Stimulated activated CD4-positive, alpha-beta T cell treated with anti-CD3 and anti-CD28 coated beads, TNF-alpha, amount 100 ng/mL, for 1 hour (primary cell): ENCODE data around the gene FBXW2.

ENCODE experiments used
- DNase-seq, 3 donors: peaks; one replicate each; pipeline ENCODE4 v3.0.0-alpha.2; 2020; ENCODE audit warnings: low read depth in 3 of 3, low spot score in 1 of 3

The FBXW2 gene

DNA sequence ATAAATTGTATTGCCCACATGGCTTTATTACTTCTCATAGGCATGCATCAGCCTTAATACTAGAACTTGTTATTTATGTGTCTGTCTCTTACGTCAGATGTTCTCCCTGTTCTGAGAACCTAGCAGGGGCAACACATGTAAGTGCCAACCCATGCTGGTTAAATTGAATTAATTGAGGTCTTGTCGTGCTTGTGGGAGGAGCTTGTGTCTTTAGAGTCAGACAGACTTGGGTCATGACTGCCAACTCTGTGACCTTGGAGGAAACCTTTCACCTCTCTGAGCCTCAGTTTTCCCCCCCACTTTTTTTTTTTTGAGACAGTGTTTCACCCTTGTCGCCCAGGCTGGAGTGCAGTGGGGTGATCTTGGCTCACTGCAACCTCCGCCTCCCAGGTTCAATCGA is 76.7 kb downstream of the FBXW2 start:
- DNase-seq = no peak

DNA sequence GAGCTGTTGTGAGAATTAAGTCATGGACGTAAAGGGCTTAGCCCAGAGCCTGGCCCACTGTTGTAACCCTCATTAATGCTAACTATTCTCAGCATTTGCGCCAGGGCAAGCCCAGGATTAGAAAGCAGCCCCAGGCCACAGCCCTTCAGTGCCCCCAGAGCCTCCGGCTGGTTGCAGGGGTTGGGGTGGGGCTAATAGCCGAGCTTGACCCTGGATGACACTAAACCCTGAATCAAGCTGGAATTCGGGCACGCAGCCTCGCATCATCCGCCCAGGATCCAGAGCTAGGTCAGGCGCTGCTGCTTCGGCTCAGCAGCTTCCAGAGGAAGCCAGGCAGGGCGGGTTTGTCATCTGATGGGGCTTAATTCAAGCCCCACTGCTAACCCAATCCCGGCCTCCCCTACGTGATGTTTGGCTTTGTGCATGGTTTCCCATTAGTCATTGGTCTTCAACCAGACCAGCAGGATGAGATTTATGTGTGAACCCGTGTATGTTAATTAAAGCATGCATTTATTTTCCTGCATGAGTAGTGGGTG is 77.8 kb downstream of the FBXW2 start:
- no peak for DNase-seq

DNA sequence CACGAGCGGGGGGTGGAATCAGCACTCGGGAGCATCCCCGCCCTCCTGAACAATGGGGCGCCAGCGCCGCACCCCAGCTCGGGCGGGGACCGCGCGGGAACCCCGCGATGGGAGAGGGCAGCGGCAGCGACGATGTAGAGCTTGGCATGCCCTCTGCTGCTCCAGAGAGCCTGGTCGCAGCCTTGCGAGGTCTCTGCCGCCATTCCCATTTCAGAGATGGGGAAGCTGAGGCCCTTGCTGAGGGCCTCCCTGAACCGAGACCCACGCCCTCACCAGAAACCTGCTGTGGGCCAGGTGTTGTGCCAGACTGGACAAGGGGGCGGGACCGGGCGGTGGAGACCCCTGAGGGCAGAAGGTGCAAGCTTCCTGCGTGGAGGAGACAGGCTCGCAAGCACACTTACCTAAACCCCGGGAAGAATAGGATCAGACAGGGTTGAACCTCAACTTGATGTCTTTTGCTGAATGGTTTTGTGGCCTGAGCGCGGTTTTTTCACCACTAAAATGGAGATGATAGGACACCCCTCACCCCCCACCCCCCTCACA is 78.3 kb downstream of the FBXW2 start:
- no peak for DNase-seq

DNA sequence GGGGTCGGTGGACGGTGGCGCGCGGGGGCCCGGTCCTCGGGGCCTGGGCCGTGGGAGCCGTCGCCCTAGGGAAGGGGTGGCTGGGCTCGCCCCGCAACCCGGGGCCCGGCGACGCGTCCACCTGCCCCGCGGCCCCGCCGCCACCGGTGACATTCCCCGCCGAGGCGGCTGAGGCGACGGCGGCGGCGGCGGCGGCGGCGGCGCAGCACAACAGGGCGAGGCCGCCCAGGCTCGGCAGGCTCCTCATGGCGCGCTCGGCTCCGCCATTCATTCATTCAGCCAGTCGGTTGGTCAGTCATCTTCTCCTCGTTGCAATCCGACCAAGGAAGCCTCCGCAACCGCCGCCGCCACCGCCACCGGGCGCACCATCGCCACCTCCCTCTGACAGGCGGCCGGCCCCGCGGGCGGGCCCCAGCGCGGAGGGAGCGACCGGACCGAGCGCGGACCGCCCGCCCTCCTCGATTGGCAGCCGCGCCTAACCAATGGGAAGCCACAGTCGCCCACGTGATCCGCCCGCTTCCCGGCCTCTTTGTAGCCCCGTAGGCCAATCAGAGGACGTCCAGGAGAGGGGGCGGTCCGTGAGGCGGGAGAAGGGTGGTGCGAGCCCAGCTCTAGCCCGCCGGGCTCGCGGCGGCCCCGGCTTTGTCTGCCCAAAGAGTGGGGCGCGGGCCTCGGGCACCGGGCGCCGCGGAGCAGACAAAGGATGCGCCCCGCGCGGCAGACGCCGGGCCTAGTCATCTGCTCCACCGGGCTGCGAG is 78.9 kb downstream of the FBXW2 start, which contains the start of gene MEGF9:
TSS of gene MEGF9 (minus strand) at position 383 of the 758 bp plus-strand sequence. CDS start at position 271, 112 bp downstream.
- peak; percentile 82 to 92 (median 89) for DNase-seq

DNA sequence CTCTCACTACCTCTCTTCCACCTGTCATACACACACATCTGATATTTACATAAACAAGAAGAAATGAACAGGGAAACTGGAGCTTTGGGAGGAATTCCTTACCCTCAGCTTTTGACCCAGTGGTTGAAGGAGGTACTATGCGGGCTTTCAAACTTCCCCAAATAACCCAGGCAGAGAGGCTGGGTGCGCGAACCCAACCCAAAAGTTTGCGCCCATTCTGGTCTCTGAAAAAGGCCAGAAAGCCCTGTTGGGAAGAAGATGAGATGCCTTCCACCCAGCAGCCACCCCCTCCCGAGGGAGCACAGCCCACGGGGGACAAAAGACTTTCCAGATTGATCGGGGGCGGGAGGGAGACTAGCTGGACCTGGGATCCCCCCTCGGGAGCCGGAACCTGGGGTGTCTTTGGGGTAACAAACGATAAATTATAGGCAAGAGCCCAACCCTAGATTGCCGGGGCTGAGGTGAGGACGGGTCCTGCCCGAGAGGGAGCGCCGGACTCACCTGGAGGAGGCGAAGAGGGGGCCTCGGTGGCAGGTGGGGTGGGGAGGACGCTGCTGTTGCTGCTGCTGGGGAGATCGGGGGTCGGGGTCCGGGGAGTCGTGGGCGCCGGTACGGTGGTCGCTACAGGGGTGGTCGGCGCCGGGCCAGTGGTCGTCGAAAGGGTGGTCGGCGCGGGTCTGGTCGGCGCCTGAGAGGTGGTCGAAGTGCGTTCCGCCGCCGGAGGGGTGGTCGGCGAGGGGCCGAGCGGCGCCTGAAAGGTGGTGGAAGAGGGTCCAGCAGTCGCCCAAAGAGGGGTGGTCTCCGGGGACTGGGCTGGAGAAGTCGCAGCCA is 79.7 kb downstream of the FBXW2 start:
- DNase-seq = no peak

DNA sequence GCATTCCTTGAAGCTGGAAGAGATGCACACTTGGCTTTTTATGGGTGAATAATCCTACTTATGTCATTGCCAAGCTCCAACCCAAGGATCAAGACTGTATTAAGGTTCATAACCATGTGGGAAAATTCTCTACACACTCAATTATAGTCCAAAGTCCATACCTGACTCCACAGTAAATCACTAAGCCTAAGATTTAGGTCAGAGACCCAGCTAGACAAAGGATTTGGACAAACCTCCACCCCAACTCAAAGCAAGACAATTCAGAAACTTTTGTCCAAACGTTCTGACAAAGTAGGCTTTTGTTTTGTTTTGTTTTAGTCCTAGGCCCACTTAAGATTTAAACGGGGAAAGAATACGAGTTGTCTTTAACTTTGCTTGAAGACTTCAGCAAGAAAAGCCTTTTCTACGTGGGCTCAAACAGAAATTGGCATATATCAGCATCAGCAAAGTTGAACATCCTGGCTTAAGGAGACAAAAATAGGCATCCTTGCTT is 80.6 kb downstream of the FBXW2 start:
- no peak for DNase-seq

DNA sequence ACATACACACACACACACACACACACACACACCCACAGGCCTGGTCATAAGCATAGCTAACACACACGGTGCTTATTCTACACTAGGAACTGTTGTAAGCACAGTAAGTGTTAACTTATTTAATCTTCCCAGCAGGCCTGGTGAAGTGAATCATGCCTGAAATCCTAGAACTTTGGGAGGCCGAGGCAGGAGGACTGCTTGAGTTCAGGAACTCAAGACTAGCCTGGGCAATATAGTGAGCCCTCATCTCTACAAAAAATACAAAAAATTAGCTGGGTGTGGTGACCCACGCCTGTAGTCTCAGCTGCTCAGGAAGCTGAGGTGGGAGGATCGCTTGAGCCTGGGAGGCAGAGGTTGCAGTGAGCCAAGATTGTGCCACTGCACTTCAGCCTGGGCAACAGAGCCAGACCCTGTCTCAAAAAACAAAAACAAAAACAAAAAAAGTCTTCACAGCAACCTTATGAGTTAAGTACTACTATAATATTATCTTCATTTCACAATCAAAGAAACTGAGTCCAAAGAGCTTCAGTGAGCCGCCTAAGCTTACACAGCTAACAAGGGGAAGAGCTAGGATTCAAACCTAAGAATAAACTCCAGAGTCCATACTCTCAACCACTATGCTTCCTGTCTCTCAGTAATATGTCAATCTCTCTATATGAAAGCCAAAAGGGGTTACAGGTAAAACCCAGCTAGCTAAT is 81.2 kb downstream of the FBXW2 start:
- DNase-seq = no peak

DNA sequence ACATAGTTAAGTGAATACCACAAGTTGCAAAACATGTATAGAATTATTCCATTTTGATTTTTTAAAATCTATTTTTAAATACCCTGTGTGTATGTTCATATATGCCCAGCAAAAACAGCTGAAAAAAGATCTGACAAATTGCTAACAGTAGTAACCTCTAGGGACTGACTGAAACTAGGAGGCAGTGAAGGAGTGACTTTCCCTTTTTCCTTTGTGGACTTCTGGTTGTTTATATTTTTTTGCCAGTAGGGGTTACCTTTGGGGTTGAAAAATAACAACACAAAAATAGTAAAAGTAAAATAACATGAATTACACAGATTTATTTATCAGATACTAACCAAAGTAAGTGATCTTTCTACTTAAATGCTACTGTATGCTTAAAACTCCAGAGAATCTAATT is 81.9 kb downstream of the FBXW2 start:
- DNase-seq = no peak

DNA sequence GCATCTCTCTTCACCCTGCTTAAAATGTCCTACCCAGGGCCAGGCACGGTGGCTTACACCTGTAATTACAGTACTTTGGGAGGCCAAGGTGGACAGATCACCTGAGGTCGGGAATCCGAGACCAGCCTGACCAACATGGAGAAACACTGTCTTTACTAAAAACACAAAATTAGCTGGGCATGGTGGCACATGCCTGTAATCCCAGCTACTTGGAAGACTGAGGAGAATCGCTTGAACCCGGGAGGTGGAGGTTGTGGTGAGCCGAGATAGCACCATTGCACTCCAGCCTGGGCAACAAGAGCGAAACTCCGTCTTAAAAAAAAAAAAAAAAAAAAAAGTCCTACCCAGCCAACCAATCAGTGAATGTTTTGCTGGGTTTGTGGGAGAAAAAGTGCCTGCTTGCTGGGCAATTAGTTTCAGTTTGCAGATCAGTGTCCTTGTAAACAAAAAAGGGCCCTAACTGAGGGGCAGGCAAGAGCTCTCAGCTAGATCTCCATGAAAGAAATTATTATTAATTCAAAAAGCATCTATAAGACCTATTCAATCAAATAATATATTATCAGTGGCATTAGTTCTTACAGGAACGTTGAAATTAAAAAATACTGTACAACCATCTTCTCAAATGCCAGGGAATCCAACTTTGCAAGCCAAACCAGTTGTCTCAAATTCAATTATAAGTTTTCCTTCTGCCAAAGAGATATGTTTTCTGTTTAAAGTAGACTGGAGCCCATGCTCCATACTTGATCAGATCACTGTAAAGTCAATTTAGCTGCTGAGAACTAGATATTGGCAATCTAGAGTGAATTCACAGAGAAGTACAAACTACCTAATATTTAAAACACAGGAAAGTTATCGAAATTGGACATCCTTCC is 82.9 kb downstream of the FBXW2 start:
- DNase-seq = no peak

DNA sequence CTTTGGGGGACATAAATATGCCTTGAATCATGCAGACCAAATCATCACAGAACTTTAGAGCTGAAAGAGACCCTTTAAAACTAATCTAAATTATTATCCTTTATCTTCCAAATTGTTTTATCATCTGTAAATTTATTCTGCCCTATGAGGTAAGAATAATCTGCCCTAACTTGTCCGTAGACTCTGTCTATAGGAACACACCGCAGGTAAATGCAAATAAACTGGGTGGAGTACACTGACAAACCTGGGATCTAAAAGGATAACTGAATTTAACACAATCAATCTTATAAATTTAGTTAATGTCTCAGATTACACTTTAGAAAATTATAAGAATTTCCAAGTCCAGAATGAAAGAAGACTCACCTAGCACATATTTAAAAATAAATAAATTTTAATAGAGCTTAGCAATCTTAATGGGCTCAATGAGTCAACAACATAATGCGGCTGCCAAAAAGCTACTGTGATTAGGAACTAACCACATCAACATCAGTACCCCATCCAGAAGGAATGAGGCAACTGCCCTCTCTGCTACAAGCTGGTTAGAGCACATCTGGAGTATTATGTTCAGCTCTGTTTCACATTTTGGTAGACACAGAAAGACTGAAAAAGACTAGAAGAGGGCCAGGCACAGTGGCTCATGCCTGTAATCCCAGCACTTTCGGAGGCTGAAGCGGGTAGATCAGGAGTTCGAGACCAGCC is 84.5 kb downstream of the FBXW2 start:
- no peak for DNase-seq

DNA sequence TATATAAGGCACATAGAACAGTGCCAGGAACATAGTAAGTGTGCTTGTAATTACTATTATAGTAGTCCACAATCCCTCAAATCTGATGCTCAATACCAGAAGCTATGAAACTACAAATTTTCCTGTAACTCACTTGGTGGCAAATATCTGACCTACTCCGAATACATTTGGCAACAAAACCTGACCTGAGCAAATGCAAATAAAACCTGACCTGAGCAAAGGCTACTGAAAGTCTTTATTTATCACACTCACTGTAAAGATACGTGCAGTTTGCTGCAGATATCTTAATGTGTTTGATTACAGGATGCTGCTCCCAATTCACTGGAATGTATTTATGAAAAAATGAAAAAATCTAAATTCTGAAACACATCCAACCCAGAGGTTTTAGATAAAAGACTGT is 86.0 kb downstream of the FBXW2 start:
- DNase-seq = no peak
